GM21515 (cell line): ENCODE measurements around the gene FHAD1.

Source experiments
- ATAC-seq: cut with Tn5 transposase; IDR thresholded peaks from one replicate; pipeline ENCODE4 v1.9.1; 2021; ENCODE audit not compliant: unreplicated experiment

Gene FHAD1

GRCh38 chr1:15324869-15325335 lies 77.9 kb downstream of the FHAD1 start:
- no peak for ATAC-seq

- no peak for ATAC-seq
Measured at GRCh38 chr1:15325375-15326085, 78.5 kb downstream of the FHAD1 start.

DNA sequence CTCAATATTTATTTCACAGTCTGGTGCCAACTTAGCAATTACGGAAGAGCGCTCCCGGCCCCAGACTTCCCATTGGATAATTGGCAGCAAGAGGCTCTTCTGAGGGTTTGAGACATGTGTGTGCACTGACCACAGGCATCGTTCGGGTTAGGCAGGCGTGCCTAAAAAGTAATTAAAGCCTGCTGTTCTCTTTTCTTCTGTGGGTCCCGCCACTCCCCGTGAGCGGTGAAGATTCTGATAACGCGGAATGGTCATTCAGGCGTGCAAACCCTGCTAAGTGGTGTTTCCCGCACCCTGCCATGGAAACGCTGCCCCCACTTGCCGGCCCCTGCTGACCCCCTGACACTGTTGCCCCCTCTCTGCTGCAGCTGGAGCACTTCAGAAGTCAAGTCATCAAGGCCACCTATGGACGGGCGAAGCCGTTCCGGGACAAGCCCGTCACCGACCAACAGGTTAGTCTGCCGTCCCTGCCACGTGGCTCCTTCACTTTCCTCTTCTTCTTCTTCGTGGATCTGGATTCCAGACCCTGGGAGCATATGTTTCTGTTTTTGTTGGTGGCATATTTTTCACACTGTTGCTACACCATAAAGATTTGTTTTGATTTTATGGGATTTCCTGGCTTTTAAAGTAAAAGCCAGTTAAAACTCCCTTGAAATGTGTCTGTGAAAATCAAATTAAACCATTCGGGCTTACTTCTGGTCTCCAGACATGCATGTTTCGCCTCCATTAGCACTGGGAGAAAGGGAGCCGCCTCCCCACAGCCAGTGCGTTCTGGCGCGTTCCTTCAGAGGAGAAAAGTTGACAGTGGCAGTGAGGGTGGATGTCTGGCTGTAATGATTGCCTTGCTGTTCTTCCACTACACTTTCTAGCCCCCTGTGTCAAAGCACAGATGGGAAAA lies 79.9 kb downstream of the FHAD1 start:
- ATAC-seq, result no peak

DNA sequence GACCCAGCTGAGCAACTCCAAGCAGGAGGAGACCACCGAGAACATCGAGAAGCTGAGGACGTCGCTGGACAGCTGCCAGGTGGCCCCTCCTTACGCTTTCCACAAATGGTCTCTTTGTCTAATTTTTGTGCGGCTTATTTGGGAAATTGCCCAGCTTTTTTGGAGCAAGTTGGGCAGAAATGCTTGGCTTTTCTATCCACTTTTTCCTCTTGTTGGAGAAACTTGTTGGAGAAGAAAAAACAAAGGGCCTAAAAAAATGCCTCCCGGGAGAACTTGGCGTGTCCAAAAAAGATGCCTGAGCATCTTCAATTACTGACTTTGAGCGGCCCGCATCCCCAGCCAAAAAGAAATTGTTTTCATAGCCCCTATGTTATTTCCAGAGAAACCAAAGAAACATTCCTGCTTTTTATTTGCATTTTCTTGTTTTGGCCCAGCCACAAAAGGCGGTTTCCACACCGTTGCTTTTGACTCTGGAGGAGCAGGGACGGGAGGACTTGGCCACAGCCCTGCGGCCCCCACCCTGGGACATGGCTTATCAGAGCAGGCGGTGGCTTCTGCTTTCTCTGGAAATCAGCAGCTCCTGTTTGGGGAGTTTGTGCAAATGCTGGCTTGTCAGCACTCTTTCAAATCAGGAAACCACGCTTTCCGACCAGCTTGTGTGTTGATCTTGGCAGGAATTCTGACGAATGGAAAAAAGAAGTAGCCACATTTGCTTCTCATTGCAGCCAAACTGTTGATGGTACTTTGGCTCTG lies 81.5 kb downstream of the FHAD1 start:
- no peak for ATAC-seq

GRCh38 chr1:15329104-15329820 lies 82.2 kb downstream of the FHAD1 start:
- ATAC-seq, result no peak

DNA sequence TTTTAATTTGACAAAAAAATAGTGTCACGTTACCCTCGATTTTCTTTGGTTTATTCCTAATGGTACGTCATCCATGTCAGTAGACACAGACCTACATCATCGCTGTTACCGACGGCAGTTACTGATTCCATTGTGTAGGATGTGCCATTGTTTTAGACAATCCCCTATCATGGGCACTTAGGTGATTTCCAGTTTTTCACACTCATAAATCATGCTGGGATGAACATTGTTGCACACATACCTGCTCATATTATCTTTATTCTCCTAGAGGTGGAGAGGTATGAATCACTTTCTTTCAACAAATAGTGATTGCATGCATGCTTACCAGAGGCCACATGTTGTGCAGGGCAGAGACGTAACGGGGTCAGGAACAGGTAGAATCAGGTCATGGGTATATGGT lies 83.0 kb downstream of the FHAD1 start:
- ATAC-seq, result no peak

GRCh38 chr1:15331180-15331579 lies 84.2 kb downstream of the FHAD1 start:
- no peak for ATAC-seq

DNA sequence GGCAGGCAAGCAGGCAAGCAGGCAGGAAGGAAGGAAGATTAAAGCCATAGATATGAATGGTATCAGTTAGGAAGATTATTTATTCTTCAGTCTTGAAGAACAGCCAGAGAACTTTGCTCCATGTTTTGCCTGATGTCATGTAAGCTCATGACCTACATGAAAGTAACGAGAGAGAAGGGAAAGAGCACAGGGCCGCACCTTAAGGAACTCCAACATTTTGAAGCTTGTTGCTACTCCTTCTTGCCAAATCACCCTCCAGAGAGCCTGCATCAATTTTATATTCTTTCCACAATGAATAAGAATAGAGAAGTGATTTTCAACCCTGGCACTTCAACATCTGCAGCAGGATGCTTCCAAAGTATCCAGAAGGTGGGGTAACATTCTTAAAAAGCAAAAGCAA lies 84.7 kb downstream of the FHAD1 start:
- ATAC-seq, result no peak

- no peak for ATAC-seq
Measured at GRCh38 chr1:15332525-15332924, 85.5 kb downstream of the FHAD1 start.

- ATAC-seq, result no peak
Measured at GRCh38 chr1:15332952-15333715, 86.1 kb downstream of the FHAD1 start.

GRCh38 chr1:15334995-15335394 lies 88.0 kb downstream of the FHAD1 start:
- ATAC-seq, result no peak

GRCh38 chr1:15336866-15337265 lies 89.8 kb downstream of the FHAD1 start:
- ATAC-seq, result no peak

- no peak for ATAC-seq
Measured at GRCh38 chr1:15337656-15338402, 90.8 kb downstream of the FHAD1 start.

- no peak for ATAC-seq
Measured at GRCh38 chr1:15339570-15339969, 92.5 kb downstream of the FHAD1 start.

DNA sequence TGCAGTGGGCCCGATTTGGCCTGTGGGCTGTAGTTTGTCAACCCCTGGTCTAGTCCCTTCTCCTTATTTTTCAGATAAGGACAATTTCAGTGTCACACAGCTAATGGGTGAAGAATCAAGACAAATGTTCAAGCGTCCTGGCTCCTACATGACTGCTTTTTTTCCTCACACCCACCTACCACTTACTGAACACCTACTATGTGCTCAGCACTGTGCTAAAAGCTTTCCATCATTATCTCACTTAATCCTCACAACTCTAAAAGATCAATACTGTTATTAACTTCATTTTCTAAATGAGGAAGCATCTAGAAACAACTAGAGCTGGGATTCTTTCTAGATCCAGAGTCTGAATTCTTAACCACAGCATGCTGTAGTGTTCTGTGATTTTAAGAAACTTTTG lies 94.2 kb downstream of the FHAD1 start:
- no peak for ATAC-seq

GRCh38 chr1:15341634-15342407 lies 94.8 kb downstream of the FHAD1 start:
- no peak for ATAC-seq

DNA sequence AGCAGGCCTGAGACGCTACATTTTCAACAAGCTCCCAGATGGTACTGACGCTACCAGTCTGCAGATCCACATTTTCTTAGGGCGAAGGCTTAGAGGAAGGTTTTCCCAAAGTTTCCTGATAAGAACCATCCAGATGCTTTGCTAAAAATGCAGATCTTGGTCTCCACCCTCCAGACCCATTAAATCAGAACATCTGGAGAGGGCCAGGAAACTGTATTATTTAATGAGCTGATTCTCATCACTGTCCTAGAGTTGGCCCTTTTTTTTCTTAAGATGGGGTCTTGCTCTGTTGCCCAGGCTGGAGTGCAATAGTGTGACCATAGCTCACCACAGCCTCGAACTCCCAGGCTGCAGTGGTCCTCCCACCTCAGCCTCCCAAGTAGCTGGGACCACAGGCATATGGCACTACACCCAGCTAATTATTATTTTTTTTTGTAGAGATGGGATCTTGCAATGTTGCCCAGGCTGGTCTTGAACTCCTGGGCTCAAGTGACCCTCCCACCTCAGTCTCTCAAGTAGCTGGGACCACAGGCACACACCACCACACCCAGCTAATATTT lies 95.5 kb downstream of the FHAD1 start:
- ATAC-seq, result no peak

DNA sequence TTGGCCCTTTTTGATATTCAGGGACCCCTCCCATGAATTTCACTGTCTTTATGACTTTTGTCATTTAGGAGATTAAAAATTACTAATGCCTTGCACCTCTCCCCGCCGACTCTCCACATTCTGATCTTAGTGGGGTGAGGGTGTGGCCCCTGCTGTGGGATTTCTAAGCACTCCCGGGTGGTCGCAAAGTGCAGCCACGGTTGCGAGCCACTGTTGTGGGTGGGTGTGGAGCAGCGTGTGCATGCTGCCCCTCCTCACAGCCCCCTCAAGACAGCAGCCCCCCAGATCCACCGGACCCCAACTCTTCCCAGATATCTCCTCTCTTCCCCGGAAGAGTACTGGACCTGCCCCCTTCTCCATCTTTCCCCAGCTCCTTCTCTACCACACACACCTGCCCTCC lies 96.1 kb downstream of the FHAD1 start:
- ATAC-seq, result no peak
